K562 (cell line): Measurements from ENCODE around the gene QPRT. TPM values are rescaled to one million over a fixed set of nuclear protein-coding genes. Genes with fewer than 3 reads are reported as not detected.

Experiments used
- ATAC-seq: fragments of 200-7000 bp; cut with Tn5 transposase; 3 replicates; pipeline ENCODE4 v1.9.1; 2020; ENCODE audit warnings: moderate library complexity
- BruUV-seq: library from RNA; stranded (reverse); fragments of 400-500 nt; replicated peaks from 2 replicates; lab custom pipeline; 2021; lab: Mats Ljungman, UMichigan
- CTCF ChIA-PET: fragments of 300-600 bp; formaldehyde crosslinking; extraction: SDS; loops from one replicate; lab custom pipeline; 2021; ENCODE audit warnings: low intra/inter-chr PET ratio; lab: Yijun Ruan, JAX
- POLR2A ChIA-PET: fragments of 300-600, 350-650 bp; sonication (Branson Sonifier 250); formaldehyde crosslinking; extraction: SDS; loops from one replicate; lab custom pipeline; 2021; ENCODE audit warnings: antibody characterized with exemption, inconsistent platforms; lab: Yijun Ruan, JAX
- DNase-seq, 4 experiments: peaks; one replicate each; pipeline versions ENCODE4 v3.0.0 to v3.0.0-alpha.2; 2011 to 2018; ENCODE audit warnings: low spot score in 3 of 4, mixed read lengths in 3 of 4; ENCODE audit errors: extremely low read depth in 1 of 4
- FAIRE-seq: peaks from 2 replicates; lab custom pipeline; 2011; peaks lifted over from hg19 to GRCh38; lab: Jason Lieb, UNC
- H2AFZ ChIP-seq: 2 replicates; pipeline ENCODE4 v1.6.0; 2011; ENCODE audit warnings: low read depth, low read length, control low read depth, inconsistent platforms
- H3K27ac ChIP-seq: fragments of 200-600 bp; 3 replicates; pipeline ENCODE4 v1.8.0; 2011; ENCODE audit warnings: low read depth, mild to moderate bottlenecking, control low read depth, inconsistent platforms, low read length, moderate library complexity, mixed read lengths; ENCODE audit errors: extremely low read depth
- H3K27me3 ChIP-seq, 2 experiments: fragments of 300-600 bp in 1 of 2; 2 replicates in 1 of 2; 3 replicates in 1 of 2; pipeline versions ENCODE4 v1.6.0 to v1.8.0; 2011; ENCODE audit warnings: inconsistent platforms in 2 of 2, low read length in 2 of 2, mild to moderate bottlenecking in 1 of 2, mixed read lengths in 1 of 2, moderate library complexity in 1 of 2; ENCODE audit not compliant: control insufficient read depth in 2 of 2, insufficient read depth in 2 of 2
- H3K36me3 ChIP-seq: fragments of 300-600 bp; 3 replicates; pipeline ENCODE4 v1.8.0; 2011; ENCODE audit warnings: mild to moderate bottlenecking, low read length, inconsistent platforms; ENCODE audit not compliant: control insufficient read depth, insufficient read depth
- H3K4me1 ChIP-seq, 2 experiments: fragments of 200-600 bp in 1 of 2; replicated peaks in 1 of 2; 2 replicates in 1 of 2; 3 replicates in 1 of 2; pipeline versions ENCODE4 v1.5.1 to v1.8.0; 2011; ENCODE audit warnings: inconsistent platforms in 2 of 2, low read length in 2 of 2, mild to moderate bottlenecking in 1 of 2, mixed read lengths in 1 of 2, moderate library complexity in 1 of 2; ENCODE audit not compliant: control insufficient read depth in 2 of 2, insufficient read depth in 2 of 2
- H3K4me2 ChIP-seq: 2 replicates; pipeline ENCODE4 v1.6.1; 2011; ENCODE audit warnings: low read length, control low read depth, inconsistent platforms, mixed read lengths; ENCODE audit not compliant: insufficient read depth
- H3K4me3 ChIP-seq: fragments of 200-600 bp; sonication (generic), shearing (Covaris generic); 2 replicates; pipeline ENCODE4 v1.5.1; 2016; ENCODE audit warnings: control low read depth, inconsistent platforms
- H3K79me2 ChIP-seq: fragments of 200-600 bp; 3 replicates; pipeline ENCODE4 v1.8.0; 2011; ENCODE audit warnings: low read length, inconsistent platforms; ENCODE audit not compliant: control insufficient read depth, insufficient read depth
- H3K9ac ChIP-seq, 2 experiments: 2 replicates each; pipeline versions ENCODE4 v1.6.0 to v1.6.1; 2011; ENCODE audit warnings: low read depth in 2 of 2, low read length in 2 of 2, control low read depth in 1 of 2, inconsistent platforms in 1 of 2, mild to moderate bottlenecking in 1 of 2, mixed read lengths in 1 of 2; ENCODE audit not compliant: insufficient read depth in 1 of 2
- H3K9me1 ChIP-seq: one replicate; pipeline ENCODE4 v1.6.0; 2011; ENCODE audit warnings: inconsistent platforms, mild to moderate bottlenecking, low read length, moderate library complexity; ENCODE audit not compliant: control insufficient read depth, insufficient read depth
- H3K9me3 ChIP-seq: replicated peaks from 2 replicates; pipeline ENCODE4 v1.5.1; 2011; ENCODE audit warnings: low read depth, low read length, inconsistent platforms; ENCODE audit not compliant: control insufficient read depth, insufficient read depth
- H4K20me1 ChIP-seq: replicated peaks from 2 replicates; pipeline ENCODE4 v1.6.1; 2011; ENCODE audit warnings: low read length, inconsistent platforms, mixed read lengths; ENCODE audit not compliant: control insufficient read depth, insufficient read depth
- CREB1 ChIP-seq, 2 experiments: sonication (generic) in 1 of 2; formaldehyde crosslinking in 1 of 2; IDR thresholded peaks; 2 replicates each; pipeline versions ENCODE4 v1.6.1 to v1.8.0; 2012 to 2022; ENCODE audit warnings: inconsistent platforms in 1 of 2, mild to moderate bottlenecking in 1 of 2, missing genetic modification reagents in 1 of 2, moderate library complexity in 1 of 2
- FOSL1 ChIP-seq: fragments of 200-800 bp; sonication (Bioruptor generic); conservative IDR thresholded peaks from 2 replicates; pipeline ENCODE4 v1.6.1; 2016; ENCODE audit warnings: missing genetic modification characterization, missing compliant biosample characterization
- KDM2B ChIP-seq: fragments of 250-450 bp; sonication (Bioruptor Pico); IDR thresholded peaks from 2 replicates; pipeline ENCODE4 v1.8.0; 2021; ENCODE audit warnings: mild to moderate bottlenecking, moderate library complexity
- SNIP1 ChIP-seq: fragments of 450-650 bp; IDR thresholded peaks from 2 replicates; pipeline ENCODE4 v1.7.1; 2017; ENCODE audit warnings: low read depth, mild to moderate bottlenecking
- TCF3 ChIP-seq: sonication (generic); formaldehyde crosslinking; IDR thresholded peaks from 2 replicates; pipeline ENCODE4 v1.4.0; 2020; ENCODE audit warnings: mild to moderate bottlenecking, missing genetic modification reagents
- ZNF431 ChIP-seq: sonication (generic); formaldehyde crosslinking; IDR thresholded peaks from 2 replicates; pipeline ENCODE4 v1.8.0; 2022; ENCODE audit warnings: mild to moderate bottlenecking, missing genetic modification reagents
- ZNF551 ChIP-seq: fragments of 250-450 bp; sonication (Bioruptor Pico); IDR thresholded peaks from 2 replicates; pipeline ENCODE4 v1.5.0; 2021; ENCODE audit warnings: mild to moderate bottlenecking, moderate library complexity
- WGBS: fragments of 100-300 bp; shearing (Covaris generic); methylation state at CpG from one replicate; pipeline ENCODE4 v1.1.6; 2016; ENCODE audit warnings: low coverage, mixed read lengths; ENCODE audit not compliant: insufficient coverage; ENCODE audit errors: missing lambda C conversion rate; 5-methylcytosine and 5-hydroxymethylcytosine counted together
- in situ Hi-C: fragments of 300-500 bp; cut with MboI; formaldehyde crosslinking; loops from 4 replicates; pipeline ENCODE4 v1.15.0; 2018; ENCODE audit warnings: inconsistent platforms, mixed read lengths
- intact Hi-C: fragments of 100-400 bp; cut with micrococcal nuclease; formaldehyde crosslinking; loops from 2 replicates; pipeline ENCODE4 v1.14.2; 2022
- polyA plus RNA-seq, 8 experiments: library from polyadenylated mRNA; depleted of rRNA in 4 of 8; stranded (reverse) in 5 of 8; unstranded in 3 of 8; fragments of >200 nt; fragmentation: Nextera tagmentation in 2 of 8; fragmentation: Illumina TruSeq in 1 of 8; extraction: Ambion mirVana in 2 of 8; extraction: Trizol in 1 of 8; gene quantifications; 2 replicates each; pipeline versions ENCODE4 v1.2.1 to v1.2.3, GENCODE V29; 2011 to 2014; ENCODE audit warnings: inconsistent platforms in 1 of 8, missing spikeins in 1 of 8
- total RNA-seq, 7 experiments: library from RNA; depleted of rRNA in 6 of 7; stranded (reverse); fragments of >200 nt in 6 of 7; fragmentation: Illumina TruSeq in 2 of 7; extraction: Trizol in 2 of 7; gene quantifications; 2 replicates each; pipeline versions ENCODE4 v1.2.1 to v1.2.3, GENCODE V29; 2011 to 2021; ENCODE audit warnings: low replicate concordance in 1 of 7
- TF ChIP-seq, protein P1 (sequence below): fragments of 250-450 bp; sonication (Bioruptor Pico); IDR thresholded peaks from 2 replicates; pipeline ENCODE4 v1.4.0; 2020
- TF ChIP-seq, protein P2 (sequence below): conservative IDR thresholded peaks from 2 replicates; pipeline ENCODE4 v1.6.1; 2011; ENCODE audit warnings: low read depth, mild to moderate bottlenecking, low read length; ENCODE audit not compliant: control insufficient read depth

QPRT gene
- total and polyA plus RNA-seq, 9 of the 15 experiments (the other 6 are each of a cell fraction or from before 2014, with no cell fraction given) = 7.7 to 112 (median 64.1) TPM

DNA sequence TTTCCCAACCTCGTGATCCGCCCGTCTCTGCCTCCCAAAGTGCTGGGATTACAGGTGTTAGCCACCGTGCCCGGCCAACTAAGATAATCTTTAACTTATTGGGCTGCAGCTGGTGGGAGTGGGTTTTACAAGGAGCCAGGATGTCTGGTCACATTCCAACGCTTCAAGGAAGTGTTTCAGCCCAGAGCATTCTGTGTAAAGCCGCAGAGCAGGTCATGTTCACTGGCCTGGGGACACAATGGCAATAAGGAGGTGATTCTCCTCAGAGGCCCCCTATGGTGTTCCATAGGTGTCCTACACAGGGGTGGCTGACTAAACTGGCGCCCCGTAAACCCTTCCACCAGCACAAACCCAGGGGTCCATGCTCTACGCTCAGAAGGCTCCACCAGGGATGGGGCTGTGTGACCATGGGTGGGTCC, 1.2 kb downstream of the QPRT start (continued):
- TF ChIP-seq, protein P1, sequence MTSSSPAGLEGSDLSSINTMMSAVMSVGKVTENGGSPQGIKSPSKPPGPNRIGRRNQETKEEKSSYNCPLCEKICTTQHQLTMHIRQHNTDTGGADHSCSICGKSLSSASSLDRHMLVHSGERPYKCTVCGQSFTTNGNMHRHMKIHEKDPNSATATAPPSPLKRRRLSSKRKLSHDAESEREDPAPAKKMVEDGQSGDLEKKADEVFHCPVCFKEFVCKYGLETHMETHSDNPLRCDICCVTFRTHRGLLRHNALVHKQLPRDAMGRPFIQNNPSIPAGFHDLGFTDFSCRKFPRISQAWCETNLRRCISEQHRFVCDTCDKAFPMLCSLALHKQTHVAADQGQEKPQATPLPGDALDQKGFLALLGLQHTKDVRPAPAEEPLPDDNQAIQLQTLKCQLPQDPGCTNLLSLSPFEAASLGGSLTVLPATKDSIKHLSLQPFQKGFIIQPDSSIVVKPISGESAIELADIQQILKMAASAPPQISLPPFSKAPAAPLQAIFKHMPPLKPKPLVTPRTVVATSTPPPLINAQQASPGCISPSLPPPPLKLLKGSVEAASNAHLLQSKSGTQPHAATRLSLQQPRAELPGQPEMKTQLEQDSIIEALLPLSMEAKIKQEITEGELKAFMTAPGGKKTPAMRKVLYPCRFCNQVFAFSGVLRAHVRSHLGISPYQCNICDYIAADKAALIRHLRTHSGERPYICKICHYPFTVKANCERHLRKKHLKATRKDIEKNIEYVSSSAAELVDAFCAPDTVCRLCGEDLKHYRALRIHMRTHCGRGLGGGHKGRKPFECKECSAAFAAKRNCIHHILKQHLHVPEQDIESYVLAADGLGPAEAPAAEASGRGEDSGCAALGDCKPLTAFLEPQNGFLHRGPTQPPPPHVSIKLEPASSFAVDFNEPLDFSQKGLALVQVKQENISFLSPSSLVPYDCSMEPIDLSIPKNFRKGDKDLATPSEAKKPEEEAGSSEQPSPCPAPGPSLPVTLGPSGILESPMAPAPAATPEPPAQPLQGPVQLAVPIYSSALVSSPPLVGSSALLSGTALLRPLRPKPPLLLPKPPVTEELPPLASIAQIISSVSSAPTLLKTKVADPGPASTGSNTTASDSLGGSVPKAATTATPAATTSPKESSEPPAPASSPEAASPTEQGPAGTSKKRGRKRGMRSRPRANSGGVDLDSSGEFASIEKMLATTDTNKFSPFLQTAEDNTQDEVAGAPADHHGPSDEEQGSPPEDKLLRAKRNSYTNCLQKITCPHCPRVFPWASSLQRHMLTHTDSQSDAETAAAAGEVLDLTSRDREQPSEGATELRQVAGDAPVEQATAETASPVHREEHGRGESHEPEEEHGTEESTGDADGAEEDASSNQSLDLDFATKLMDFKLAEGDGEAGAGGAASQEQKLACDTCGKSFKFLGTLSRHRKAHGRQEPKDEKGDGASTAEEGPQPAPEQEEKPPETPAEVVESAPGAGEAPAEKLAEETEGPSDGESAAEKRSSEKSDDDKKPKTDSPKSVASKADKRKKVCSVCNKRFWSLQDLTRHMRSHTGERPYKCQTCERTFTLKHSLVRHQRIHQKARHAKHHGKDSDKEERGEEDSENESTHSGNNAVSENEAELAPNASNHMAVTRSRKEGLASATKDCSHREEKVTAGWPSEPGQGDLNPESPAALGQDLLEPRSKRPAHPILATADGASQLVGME (CRISPR knock-in tag) = no peak
- TF ChIP-seq TCF3 (CRISPR knock-in tag) = no peak

DNA sequence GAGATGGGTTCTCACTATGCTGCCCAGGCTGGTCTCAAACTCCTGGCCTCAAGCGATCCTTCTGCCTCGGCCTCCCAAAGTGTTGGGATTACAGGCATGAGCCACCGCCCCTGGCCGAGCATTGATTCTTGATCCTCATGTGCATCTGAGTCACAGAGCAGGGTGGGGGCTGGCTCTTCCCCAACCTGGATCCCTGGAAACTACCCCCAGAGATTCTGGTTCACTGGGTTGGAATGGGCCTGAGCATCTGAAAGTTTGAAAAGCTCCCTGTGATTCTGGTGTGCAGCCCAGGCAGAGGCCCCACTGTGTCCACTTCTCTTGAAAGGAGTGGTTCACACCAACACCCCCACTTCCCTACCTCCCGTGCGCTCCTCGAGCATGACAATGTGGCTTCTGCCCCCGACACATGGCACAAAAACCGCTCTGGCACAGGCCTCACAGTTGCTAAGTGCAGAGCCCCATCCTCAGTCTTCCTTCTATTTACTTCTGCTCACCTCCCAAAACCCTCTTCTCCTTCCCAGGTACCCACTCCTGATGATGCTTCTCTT, 4.6 kb downstream of the QPRT start:
- ATAC-seq = no peak
- WGBS = 93% methylated on average over 9 of the region's 9 CpGs
- H2AFZ ChIP-seq = no peak overlapping the region
- H3K9me3 ChIP-seq = no peaks in the 10 kb centered on the region
- no peak for DNase-seq
- no TSS peak for BruUV-seq
- H3K27me3 ChIP-seq = no peaks in the 10 kb centered on the region
- H3K4me1 ChIP-seq = peaks cover 13 to 51% of the 10 kb centered on the region in 2 experiments
- no peak overlapping the region for H3K4me2 ChIP-seq
- 0 out of 2 replicates have a peak, but pooled peaks cover 11% of the 10 kb centered on the region for H4K20me1 ChIP-seq
- in situ Hi-C loops = no loop called here
- H3K9ac ChIP-seq = no peak overlapping the region; a peak in 1 of 4 replicates
- TF ChIP-seq ZNF431 (CRISPR knock-in tag) (no peak), FOSL1 (tag) (no peak), SNIP1 (no peak), KDM2B (CRISPR knock-in tag) (no peak), CREB1 (IDR thresholded peaks at IDR 0.05) (no peak), CREB1 (CRISPR knock-in tag; IDR thresholded peaks at IDR 0.05) (no peak), ZNF551 (CRISPR knock-in tag) (no peak)
- TF ChIP-seq, protein P2, sequence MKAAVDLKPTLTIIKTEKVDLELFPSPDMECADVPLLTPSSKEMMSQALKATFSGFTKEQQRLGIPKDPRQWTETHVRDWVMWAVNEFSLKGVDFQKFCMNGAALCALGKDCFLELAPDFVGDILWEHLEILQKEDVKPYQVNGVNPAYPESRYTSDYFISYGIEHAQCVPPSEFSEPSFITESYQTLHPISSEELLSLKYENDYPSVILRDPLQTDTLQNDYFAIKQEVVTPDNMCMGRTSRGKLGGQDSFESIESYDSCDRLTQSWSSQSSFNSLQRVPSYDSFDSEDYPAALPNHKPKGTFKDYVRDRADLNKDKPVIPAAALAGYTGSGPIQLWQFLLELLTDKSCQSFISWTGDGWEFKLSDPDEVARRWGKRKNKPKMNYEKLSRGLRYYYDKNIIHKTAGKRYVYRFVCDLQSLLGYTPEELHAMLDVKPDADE = no peak
- no peak for FAIRE-seq
- ChIA-PET CTCF (no interaction called here), POLR2A (interaction anchor here (1.1 to 1.8 kb wide), 3 partner anchors 10 to 17 kb away, joined by 3 to 5 read pairs (median 4); no protein-coding TSS in a partner anchor)
- H3K4me3 ChIP-seq = no peak overlapping the region
- peaks cover 3% of the 10 kb centered on the region for H3K9me1 ChIP-seq
- intact Hi-C loops = no loop called here
- peaks cover 71% of the 10 kb centered on the region for H3K79me2 ChIP-seq
- H3K27ac ChIP-seq = no peak overlapping the region
- H3K36me3 ChIP-seq = peaks cover 58% of the 10 kb centered on the region
